ENCODE measurements around the gene ZNF791. TPM values are rescaled to one million over a fixed set of nuclear protein-coding genes. Genes with fewer than 3 reads are reported as not detected.

The ZNF791 gene
- total and polyA plus RNA-seq, 2 of the 13 experiments (the other 11 are each of a cell fraction or from before 2014, with no cell fraction given) = 12.8 to 17.4 TPM

DNA sequence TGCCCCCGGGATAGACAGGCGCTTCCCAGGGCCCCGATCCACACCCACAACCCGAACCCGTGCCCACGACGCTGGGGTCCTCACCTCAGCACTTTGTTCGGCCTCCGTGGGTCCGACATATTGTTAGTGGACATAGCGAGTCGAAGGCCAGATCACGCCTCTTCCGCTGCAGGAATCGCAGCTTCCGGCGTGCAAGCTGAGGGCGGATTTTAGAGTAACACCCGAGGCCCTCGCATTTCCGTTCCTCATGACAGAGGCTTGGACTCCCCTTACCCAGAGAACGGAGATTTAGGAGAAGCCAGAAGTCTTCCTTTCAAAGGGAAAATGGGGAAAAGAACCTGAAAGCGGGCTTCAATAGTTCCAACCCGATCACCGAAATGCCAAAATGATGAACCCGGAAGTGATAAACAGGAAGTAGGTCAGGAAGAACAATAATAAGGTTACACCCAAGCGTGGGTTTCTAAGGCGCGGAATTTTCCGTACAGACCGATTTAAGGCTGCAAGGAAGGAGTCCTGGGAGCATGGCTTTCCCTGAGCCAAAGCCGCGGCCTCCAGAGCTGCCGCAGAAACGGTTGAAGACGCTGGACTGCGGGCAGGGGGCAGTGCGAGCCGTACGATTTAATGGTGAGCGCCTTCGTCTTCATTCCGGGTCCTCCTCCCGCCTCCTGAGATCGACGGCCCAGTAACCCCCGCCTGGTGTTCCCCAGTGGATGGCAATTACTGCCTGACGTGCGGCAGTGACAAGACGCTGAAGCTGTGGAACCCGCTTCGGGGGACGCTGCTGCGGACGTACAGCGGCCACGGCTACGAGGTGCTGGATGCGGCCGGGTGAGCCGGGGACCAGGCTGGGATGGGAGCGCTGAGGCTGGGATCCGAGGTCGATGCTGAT is 58.8 kb downstream of the ZNF791 start (continued):
- TF ChIP-seq ZNF333 (CRISPR knock-in tag; IDR thresholded peaks at IDR 0.05; ENCODE audit: borderline replicate concordance) = peak; percentile 51; the same call in 1 of the 2 replicates
- TF ChIP-seq, protein P1, sequence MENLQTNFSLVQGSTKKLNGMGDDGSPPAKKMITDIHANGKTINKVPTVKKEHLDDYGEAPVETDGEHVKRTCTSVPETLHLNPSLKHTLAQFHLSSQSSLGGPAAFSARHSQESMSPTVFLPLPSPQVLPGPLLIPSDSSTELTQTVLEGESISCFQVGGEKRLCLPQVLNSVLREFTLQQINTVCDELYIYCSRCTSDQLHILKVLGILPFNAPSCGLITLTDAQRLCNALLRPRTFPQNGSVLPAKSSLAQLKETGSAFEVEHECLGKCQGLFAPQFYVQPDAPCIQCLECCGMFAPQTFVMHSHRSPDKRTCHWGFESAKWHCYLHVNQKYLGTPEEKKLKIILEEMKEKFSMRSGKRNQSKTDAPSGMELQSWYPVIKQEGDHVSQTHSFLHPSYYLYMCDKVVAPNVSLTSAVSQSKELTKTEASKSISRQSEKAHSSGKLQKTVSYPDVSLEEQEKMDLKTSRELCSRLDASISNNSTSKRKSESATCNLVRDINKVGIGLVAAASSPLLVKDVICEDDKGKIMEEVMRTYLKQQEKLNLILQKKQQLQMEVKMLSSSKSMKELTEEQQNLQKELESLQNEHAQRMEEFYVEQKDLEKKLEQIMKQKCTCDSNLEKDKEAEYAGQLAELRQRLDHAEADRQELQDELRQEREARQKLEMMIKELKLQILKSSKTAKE (CRISPR knock-in tag; IDR thresholded peaks at IDR 0.05; ENCODE audit: borderline replicate concordance) = no peak
- TF ChIP-seq ZNF660 (CRISPR knock-in tag; IDR thresholded peaks at IDR 0.05; ENCODE audit: borderline replicate concordance, low read depth) = no peak
- TF ChIP-seq ZSCAN31 (CRISPR knock-in tag; IDR thresholded peaks at IDR 0.05; ENCODE audit: low read depth) = peak; percentile 48; the same call in 1 of the 2 replicates
- no peak for TF ChIP-seq CHCHD3 (CRISPR knock-in tag; IDR thresholded peaks at IDR 0.05)
- TF ChIP-seq, protein P2, sequence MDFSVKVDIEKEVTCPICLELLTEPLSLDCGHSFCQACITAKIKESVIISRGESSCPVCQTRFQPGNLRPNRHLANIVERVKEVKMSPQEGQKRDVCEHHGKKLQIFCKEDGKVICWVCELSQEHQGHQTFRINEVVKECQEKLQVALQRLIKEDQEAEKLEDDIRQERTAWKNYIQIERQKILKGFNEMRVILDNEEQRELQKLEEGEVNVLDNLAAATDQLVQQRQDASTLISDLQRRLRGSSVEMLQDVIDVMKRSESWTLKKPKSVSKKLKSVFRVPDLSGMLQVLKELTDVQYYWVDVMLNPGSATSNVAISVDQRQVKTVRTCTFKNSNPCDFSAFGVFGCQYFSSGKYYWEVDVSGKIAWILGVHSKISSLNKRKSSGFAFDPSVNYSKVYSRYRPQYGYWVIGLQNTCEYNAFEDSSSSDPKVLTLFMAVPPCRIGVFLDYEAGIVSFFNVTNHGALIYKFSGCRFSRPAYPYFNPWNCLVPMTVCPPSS (IDR thresholded peaks at IDR 0.05) = no peak
- TF ChIP-seq ETV6 (CRISPR knock-in tag; conservative IDR thresholded peaks at IDR 0.05) = no peak
- TF ChIP-seq, protein P3, sequence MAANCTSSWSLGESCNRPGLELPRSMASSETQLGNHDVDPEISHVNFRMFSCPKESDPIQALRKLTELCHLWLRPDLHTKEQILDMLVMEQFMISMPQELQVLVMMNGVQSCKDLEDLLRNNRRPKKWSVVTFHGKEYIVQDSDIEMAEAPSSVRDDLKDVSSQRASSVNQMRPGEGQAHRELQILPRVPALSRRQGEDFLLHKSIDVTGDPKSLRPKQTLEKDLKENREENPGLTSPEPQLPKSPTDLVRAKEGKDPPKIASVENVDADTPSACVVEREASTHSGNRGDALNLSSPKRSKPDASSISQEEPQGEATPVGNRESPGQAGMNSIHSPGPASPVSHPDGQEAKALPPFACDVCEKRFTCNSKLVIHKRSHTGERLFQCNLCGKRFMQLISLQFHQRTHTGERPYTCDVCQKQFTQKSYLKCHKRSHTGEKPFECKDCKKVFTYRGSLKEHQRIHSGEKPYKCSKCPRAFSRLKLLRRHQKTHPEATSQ (CRISPR knock-in tag; IDR thresholded peaks at IDR 0.05; ENCODE audit: borderline replicate concordance) = no peak
- TF ChIP-seq, protein P4, sequence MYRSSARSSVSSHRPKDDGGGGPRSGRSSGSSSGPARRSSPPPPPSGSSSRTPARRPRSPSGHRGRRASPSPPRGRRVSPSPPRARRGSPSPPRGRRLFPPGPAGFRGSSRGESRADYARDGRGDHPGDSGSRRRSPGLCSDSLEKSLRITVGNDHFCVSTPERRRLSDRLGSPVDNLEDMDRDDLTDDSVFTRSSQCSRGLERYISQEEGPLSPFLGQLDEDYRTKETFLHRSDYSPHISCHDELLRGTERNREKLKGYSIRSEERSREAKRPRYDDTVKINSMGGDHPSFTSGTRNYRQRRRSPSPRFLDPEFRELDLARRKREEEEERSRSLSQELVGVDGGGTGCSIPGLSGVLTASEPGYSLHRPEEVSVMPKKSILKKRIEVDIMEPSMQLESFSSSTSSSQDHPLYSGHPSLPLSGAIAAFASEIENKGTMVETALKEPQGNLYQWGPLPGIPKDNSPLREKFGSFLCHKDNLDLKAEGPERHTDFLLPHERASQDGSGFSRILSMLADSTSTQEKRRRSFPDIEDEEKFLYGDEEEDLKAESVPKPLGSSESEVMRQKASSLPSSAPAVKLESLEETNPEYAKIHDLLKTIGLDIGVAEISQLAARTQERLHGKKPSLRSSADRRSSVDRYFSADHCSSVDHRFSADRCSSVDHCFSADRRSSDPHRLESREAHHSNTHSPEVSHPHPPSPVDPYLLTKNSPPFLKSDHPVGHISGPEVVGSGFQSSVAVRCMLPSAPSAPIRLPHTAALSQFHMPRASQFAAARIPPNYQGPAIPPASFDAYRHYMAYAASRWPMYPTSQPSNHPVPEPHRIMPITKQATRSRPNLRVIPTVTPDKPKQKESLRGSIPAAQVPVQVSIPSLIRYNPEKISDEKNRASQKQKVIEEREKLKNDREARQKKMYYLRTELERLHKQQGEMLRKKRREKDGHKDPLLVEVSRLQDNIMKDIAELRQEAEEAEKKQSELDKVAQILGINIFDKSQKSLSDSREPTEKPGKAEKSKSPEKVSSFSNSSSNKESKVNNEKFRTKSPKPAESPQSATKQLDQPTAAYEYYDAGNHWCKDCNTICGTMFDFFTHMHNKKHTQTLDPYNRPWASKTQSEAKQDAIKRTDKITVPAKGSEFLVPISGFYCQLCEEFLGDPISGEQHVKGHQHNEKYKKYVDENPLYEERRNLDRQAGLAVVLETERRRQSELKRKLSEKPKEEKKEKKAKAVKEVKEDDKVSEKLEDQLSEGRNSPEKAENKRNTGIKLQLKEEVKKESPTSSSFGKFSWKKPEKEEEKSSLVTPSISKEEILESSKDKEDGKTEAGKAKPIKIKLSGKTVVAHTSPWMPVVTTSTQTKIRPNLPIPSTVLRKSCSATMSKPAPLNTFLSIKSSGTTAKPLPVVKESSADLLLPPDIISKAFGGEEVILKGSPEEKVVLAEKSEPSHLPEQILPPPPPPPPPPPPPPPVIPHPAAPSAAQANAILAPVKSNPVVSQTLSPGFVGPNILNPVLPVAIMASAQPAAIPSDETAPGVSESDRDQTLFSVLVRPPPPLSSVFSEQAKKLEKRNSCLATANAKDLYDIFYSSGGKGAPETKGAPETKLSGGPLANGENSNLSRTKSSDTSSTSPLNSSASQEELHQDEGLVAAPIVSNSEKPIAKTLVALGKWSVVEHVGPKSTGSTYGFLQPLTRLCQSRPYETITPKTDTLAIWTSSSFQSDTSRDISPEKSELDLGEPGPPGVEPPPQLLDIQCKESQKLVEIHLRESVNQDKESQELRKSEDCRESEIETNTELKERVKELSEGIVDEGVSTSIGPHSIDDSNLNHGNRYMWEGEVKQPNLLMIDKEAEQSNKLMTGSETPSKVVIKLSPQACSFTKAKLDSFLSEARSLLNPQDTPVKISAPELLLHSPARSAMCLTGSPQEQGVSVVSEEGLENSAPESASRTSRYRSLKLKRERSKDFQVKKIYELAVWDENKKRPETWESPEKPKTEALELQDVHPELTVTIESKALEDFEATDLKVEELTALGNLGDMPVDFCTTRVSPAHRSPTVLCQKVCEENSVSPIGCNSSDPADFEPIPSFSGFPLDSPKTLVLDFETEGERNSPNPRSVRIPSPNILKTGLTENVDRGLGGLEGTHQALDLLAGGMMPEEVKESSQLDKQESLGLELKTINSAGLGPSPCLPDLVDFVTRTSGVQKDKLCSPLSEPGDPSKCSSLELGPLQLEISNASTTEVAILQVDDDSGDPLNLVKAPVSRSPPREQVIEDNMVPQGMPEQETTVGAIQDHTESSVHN (CRISPR knock-in tag; IDR thresholded peaks at IDR 0.05) = no peak
- 0 out of 2 replicates have a peak, but pooled peaks have one; percentile 57 for TF ChIP-seq ZNF224 (CRISPR knock-in tag; IDR thresholded peaks at IDR 0.05)
- no peak for TF ChIP-seq PAX8 (CRISPR knock-in tag; IDR thresholded peaks at IDR 0.05; ENCODE audit: borderline replicate concordance)
- no peak for TF ChIP-seq ZNF253 (CRISPR knock-in tag; IDR thresholded peaks at IDR 0.05; ENCODE audit: borderline replicate concordance)
- TF ChIP-seq ESRRA (CRISPR knock-in tag; IDR thresholded peaks at IDR 0.05; ENCODE audit: low read depth) = 0 out of 2 replicates have a peak, but pooled peaks have one; percentile 25
